Measurements from ENCODE around the gene NAALADL2. TPM values are rescaled to one million over a fixed set of nuclear protein-coding genes. Genes with fewer than 3 reads are reported as not detected.

The NAALADL2 gene
- total and polyA plus RNA-seq, 2 donors (not counting 3 experiments of a cell fraction or from before 2014, with no cell fraction given), result 1.1 to 4.0 TPM

GRCh38 chr3:175144368-175144767 is 285.2 kb downstream of the NAALADL2 start:
- dilution Hi-C loops (cut with MboI; ENCODE audit: extremely low pct_ligation_motif_present, low sequenced_read_pairs), result no loop called here
- no peak for FAIRE-seq
- Histone ChIP-seq H3K4me2 (ENCODE audit: insufficient read depth, low read length) (no peak overlapping the region), H3K9ac (replicated peaks; ENCODE audit: extremely low read depth, insufficient read depth, low read length) (no peak overlapping the region), H3K27ac (ENCODE audit: insufficient read depth, low read depth, low read length) (no peak overlapping the region), H3K9me3 (replicated peaks; ENCODE audit: control insufficient read depth, insufficient read depth, low read length) (no peaks in the 10 kb centered on the region), H3K79me2 (ENCODE audit: control insufficient read depth, insufficient read depth, low read length) (no peaks in the 10 kb centered on the region), H3K9me1 (replicated peaks; ENCODE audit: control insufficient read depth, extremely low read depth, insufficient read depth, low read length) (no peaks in the 10 kb centered on the region), H3K36me3 (ENCODE audit: control insufficient read depth in 2 of 2, extremely low read depth in 1 of 2, insufficient read depth in 2 of 2, low read length in 2 of 2) (no peaks in the 10 kb centered on the region), H3K27me3 (ENCODE audit: control insufficient read depth in 2 of 2, insufficient read depth in 2 of 2, low read length in 2 of 2) (no peaks in the 10 kb centered on the region), H2AFZ (ENCODE audit: low read depth, low read length) (no peak overlapping the region), H3K4me1 (ENCODE audit: control insufficient read depth, extremely low read depth, insufficient read depth, low read length) (no peaks in the 10 kb centered on the region), H4K20me1 (replicated peaks; ENCODE audit: control insufficient read depth, extremely low read depth, insufficient read depth, low read length) (no peaks in the 10 kb centered on the region), H3K4me3 (replicated peaks in 1 of 3; ENCODE audit: insufficient read depth in 1 of 3, low read depth in 1 of 3, low read length in 3 of 3) (no peak overlapping the region)
- CTCF ChIA-PET, result no interaction called here
- intact Hi-C loops (cut with micrococcal nuclease), result no loop called here
- TF ChIP-seq FOS (IDR thresholded peaks at IDR 0.05; ENCODE audit: borderline replicate concordance, insufficient read depth, low read length) (no peak), POLR2A (IDR thresholded peaks at IDR 0.05; ENCODE audit: low read depth, low read length) (no peak), EZH2 (IDR thresholded peaks at IDR 0.05; ENCODE audit: borderline replicate concordance, low read depth, low read length, severe bottlenecking) (no peak), MAX (IDR thresholded peaks at IDR 0.05; ENCODE audit: insufficient read depth, insufficient read length) (no peak), MYC (IDR thresholded peaks at IDR 0.05; ENCODE audit: low read depth, low read length) (no peak), CTCF (IDR thresholded peaks at IDR 0.05; ENCODE audit: extremely low read depth in 1 of 2, insufficient read depth in 1 of 2, low read depth in 1 of 2, low read length in 2 of 2) (no peak), JUN (IDR thresholded peaks at IDR 0.05; ENCODE audit: borderline replicate concordance, insufficient read depth, insufficient read length, low read depth) (no peak), GATA2 (IDR thresholded peaks at IDR 0.05; ENCODE audit: insufficient read depth, insufficient read length, low read depth, low read length) (no peak), POLR2AphosphoS5 (IDR thresholded peaks at IDR 0.05; ENCODE audit: insufficient read depth, low read depth, low read length) (no peak)
- POLR2A ChIA-PET, result no interaction called here
- no peak for DNase-seq (ENCODE audit: low read depth, low spot score)
- BruUV-seq (replicated peaks), result no TSS peak

Measured in endothelial cell of umbilical vein (primary cell).